ENCODE results near the gene TSPAN31.
A peak's percentile ranks its signal among the peaks of the same experiment; 100 is the strongest.

The TSPAN31 gene

GRCh38 chr12:57754411-57755193, 9.8 kb downstream of the TSPAN31 start, which contains the start of gene MARCHF9:
Gene MARCHF9 (plus strand): TSS chr12:57755103. CDS start chr12:57755529, 426 bp downstream.
- DNase-seq: peak; percentile 88

GRCh38 chr12:57755194-57755453, 10.3 kb downstream of the TSPAN31 start:
- no peak for DNase-seq

DNA sequence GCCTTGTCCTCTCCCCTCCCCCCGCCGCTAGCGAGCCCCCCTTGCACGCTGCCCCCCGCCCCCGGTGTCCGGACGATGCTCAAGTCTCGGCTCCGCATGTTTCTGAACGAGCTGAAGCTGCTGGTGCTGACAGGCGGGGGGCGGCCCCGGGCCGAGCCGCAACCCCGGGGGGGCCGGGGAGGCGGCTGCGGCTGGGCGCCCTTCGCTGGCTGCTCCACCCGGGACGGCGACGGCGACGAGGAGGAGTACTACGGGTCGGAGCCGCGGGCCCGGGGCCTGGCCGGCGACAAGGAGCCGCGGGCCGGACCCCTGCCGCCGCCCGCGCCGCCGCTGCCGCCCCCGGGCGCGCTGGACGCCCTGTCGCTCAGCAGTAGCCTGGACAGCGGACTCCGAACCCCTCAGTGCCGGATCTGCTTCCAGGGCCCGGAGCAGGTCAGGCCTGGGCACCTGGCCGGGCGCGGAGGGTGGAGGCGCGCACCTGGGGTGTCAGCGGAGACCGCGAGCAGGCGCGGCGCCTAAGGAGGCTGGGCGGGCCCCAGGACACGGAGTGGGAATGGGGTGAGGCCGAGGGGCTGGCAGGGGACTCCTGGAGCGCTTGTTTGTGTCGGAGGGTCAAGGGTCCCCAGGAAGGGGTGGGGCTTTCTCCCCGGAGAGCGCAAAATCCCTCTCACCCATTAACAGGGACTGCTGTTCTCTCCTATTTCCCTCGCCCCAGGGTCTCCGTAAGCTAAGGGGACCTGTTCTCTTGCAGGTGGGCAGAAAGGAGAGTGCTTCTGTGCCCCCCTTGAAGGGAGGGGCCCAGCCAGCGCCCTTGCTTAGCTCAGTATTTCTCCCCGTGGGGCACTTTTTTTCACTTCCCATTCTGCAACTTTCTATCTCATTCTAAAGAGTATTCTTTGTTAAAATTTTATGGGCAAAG, 10.9 kb downstream of the TSPAN31 start:
- peak; percentile 39 for DNase-seq

GRCh38 chr12:57756406-57757341, 11.8 kb downstream of the TSPAN31 start:
- DNase-seq: peak; percentile 85

DNA sequence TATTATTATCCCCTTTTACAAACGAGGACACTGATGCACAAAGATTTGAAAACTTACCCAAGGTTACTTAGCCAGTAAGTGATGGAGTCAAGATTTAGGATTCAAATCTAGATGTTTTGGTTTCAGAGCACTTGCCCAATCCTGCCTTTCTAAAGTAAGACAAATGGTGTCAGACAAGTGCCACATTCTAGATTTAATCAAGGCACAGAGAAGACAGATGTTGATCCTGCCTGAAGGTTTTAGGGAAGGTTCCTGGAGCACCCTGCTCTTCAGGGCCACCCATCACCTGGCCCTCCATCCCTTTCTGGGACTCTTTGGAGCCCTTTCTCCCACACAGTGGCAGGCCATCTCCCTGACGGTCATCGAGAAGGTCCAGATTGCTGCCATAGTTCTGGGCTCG, 12.9 kb downstream of the TSPAN31 start:
- no peak for DNase-seq

DNA sequence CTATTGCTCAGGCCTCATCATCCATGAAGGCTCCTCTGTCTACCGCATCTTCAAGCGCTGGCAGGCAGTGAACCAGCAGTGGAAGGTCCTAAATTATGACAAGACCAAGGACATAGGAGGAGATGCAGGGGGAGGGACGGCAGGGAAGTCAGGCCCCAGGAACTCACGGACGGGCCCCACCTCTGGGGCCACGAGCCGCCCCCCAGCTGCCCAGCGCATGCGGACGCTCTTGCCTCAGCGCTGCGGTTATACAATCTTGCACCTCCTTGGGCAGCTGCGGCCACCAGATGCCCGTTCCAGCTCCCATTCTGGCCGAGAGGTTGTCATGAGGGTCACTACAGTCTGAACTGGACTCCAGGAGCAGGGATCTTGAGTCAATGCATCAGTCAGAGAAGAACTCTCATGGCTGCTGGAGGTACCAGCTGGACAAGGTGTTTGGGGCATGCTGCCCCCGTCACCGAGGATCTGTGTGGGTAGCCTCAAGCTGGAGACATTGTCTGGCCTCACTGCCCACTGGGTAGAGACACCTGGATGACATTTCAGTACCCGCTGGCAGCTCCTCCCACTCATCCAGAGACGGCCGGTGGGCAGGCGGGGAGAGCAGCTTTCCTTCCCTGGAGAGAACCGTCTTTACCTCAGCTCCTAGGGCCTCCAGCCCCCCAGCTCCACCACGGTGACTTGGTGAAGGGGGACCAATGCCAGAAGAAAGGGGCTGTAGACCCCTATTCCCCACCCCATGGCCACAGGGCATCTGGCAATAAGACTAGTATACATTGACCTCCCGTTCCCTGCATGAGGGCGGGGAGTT, 13.9 kb downstream of the TSPAN31 start:
- no peak for DNase-seq

- DNase-seq: peak; percentile 58
Measured at GRCh38 chr12:57759360-57759980, 14.6 kb downstream of the TSPAN31 start.

DNA sequence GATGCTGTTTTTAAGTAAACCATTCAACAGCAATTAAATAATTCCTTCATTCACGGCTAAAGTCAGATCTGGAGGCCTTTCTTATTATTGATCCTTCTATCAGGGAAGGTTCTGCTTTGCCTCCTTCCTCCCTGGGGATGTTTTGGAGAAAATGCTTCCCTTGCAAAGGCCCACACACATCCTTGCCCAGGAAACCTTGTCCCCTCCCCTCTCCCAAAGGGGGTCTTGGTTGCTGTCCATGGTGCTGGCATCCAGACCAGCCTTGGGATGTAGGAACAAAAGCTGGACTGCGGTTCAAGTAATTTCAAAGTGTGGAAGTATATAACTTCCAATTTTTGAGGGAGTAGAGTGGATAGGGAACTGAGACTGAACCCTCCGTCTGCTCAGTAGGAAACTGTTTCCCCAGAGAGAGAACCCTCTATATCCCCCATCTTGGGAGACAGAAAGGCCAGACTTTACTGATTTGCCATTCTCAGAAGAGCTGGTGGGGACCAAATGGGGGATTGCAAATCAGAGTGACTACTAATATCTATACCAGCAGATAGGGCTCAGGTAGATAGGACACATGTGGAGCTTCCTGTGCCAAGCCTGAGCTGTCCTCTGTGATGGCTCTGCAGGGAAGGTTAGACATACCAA, 15.6 kb downstream of the TSPAN31 start:
- no peak for DNase-seq

GRCh38 chr12:57761391-57761998, 16.7 kb downstream of the TSPAN31 start:
- DNase-seq: no peak

DNA sequence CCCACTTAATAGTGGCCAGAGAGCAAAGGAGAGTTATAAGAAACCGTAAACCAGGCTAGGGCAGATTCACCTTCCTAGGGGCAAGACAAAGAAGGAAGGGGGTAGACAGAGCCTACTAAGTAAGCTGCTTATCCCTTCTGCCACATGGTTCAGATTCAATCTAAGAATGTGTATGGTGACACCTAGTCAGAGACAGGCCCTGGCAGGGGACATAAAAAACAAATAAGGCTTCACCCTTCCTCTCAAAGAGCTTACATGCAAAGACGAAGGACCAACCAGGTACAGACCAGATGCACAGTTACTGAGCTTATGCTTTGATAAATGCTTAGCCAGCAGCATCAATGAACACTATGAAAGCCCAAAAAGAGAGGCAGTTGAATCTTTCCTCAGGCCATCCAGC, 17.6 kb downstream of the TSPAN31 start:
- no peak for DNase-seq

GRCh38 chr12:57763881-57764661, 19.2 kb downstream of the TSPAN31 start:
- DNase-seq: no peak

GRCh38 chr12:57764662-57765002, 19.8 kb downstream of the TSPAN31 start:
- peak; percentile 60 for DNase-seq

- DNase-seq: peak; percentile 76
Measured at GRCh38 chr12:57765003-57765697, 20.3 kb downstream of the TSPAN31 start.

DNA sequence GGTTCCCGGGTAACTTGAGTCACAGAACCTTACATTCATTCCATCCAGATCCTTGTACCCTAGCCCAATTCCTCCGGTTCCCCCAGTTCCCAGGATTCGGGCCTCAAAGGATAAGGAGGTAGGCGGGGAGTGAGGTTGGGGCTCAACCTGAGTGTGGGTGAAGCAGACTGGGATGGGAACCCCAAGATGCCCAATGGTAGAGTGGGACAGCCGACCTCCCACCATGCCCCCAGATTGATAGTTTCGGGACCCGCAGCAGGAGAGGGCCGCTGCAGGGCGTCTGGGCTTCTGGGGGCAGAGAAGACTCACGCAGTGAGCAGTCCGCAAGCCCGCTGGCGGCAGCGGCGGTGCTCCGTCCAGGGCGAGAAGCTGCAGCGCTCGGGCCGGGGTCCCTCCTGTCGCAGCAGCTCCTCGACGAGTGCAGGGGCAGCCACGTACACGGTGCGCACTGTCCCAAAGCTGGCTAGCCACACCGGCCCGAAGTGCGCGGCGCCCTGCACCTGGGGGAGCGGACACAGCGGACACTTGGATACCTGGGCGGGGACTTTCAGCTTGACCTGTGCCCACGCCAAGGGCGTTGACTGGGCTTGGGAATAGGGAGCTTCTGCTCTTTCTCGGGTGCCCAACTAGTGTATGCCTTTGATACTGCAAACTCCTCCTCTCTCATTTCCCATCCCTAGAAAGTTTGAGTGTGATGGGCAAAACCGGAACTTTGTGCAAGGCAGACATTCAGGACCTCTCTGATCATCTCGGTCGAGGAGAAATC, 21.0 kb downstream of the TSPAN31 start:
- DNase-seq: peak; percentile 24

GRCh38 chr12:57766464-57767304, 21.8 kb downstream of the TSPAN31 start, which contains the start of gene CYP27B1:
Gene CYP27B1 (minus strand): TSS chr12:57767078. CDS start chr12:57767041, 37 bp downstream.
- peak; percentile 27 for DNase-seq

DNA sequence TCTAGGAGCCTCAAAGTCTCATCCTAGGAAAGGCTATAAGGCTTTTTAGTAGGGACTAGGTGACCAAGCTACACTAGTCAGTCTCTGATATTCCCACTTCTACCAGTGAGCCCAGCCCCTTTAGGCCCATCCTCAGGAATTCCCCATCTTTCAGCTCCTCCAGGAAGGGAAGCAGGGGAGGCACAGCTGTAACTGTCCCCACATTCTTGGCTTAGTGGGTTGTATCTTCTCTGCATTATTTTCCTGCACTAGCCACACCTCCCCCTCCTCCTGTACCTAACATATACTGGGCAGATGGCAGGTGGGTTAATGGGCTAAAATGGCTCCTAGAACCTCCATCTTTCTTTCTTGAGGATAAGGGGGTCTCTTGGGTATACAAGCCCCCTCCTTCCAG, 22.5 kb downstream of the TSPAN31 start:
- DNase-seq: no peak

- DNase-seq: no peak
Measured at GRCh38 chr12:57767876-57768275, 23.0 kb downstream of the TSPAN31 start.
